Kidney tubule cell (primary cell): ENCODE results near the gene MEIS1.

Experiments used
- DNase-seq: peaks from one replicate; pipeline ENCODE4 v3.0.0-alpha.2; 2018; ENCODE audit warnings: low spot score

MEIS1 gene

GRCh38 chr2:66535574-66536289 lies 100.8 kb downstream of the MEIS1 start:
- no peak for DNase-seq

- no peak for DNase-seq
Measured at GRCh38 chr2:66536290-66536673, 101.4 kb downstream of the MEIS1 start.

DNA sequence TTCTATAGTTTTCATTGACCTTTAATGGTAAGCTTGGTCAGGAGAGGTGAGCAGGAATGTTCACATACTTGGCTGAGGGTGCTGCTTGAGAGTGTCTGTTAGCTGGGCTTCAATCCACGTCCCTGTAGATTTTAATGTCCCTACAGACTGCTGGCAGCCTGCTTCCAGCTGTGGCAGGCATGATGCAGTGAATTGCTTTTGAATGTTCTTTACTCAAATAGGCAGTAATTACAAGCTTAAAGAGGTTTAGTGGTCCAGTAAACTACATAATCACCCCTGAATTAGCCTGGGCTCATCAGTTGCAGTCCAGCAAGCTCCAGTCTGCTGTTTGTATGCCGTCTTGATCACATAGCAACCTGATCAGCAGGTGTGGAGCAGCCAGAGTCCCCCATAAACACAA lies 102.1 kb downstream of the MEIS1 start:
- no peak for DNase-seq

DNA sequence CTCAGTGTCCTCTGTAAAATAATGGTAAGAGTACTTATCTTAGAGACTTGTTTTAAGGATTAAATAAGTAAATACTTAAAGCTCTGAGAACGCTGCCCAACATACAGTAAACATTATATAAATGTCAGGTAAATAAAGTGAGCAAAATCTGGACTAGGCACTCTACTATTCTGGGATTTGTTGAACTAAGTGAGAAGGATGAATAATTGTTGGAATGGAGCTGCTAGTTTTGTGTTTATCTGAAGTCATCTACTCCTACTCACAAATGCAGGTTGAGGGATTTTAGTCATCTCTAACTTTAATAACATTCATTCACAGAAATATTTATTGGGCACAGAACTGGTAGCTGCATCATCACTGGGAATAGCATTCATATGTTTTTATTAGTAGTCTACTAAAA lies 103.4 kb downstream of the MEIS1 start:
- DNase-seq: no peak

DNA sequence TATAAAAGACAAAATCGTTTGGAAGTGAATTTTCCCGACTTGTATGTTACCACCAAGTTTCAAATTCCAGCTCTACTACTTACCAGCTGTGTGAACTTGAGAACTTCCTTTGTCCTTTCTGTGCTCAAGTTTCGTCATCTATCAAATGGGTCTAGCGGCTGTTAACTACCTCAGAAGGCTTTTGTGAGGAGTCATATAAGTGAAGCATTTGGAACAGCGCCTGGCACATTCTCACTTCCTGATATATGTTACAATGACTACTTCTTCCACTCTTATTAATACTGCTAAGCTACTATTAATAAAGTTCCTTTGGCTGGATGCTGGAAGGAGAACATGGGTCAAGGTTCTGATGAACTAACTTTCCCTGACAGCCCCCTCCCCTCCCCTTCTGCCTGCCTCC lies 104.5 kb downstream of the MEIS1 start:
- DNase-seq: peak; percentile 42

- no peak for DNase-seq
Measured at GRCh38 chr2:66541646-66542045, 106.7 kb downstream of the MEIS1 start.

DNA sequence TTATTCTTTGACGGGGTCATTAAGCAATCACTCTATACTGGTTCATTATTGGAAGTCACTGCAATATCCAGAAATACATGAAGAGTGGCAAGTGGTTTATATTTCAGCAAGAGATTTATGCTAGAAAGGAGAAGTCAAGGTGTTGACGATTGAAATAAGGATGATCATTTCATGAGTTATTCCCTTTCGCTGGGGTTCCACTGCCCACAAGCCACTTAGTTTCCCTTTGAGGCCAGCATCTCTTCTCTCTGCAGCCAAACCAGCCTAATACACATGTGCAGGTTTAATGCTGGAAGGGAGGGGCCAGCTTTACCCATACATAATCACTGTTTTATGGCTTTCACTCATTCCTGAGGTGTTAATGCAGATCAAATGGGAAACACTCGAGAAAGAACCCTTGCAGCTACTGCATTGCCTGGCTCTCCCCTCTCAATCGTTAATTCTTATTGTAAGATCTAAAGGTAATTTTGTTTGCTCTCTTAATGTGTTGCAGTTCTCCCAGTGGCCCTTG lies 108.4 kb downstream of the MEIS1 start:
- DNase-seq: no peak

DNA sequence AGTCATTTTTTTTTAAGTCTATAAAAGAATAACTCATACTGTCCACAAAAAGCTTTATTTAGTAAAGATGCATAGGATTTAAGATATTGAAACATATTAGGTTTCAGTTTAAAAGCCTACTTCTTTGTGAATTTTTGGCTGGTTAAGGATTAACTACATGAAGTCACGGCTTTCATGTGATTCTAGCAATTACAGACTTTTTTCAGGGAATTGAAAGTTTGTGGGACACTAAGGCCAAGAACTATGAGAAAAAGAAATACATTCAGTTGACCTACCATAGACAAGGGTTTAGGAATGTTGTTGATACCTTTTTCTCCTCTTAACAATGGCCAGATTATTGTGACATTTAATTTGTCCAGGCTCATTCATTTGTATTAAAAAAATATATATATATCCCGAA lies 109.3 kb downstream of the MEIS1 start:
- DNase-seq: no peak

- no peak for DNase-seq
Measured at GRCh38 chr2:66545258-66545657, 110.3 kb downstream of the MEIS1 start.

DNA sequence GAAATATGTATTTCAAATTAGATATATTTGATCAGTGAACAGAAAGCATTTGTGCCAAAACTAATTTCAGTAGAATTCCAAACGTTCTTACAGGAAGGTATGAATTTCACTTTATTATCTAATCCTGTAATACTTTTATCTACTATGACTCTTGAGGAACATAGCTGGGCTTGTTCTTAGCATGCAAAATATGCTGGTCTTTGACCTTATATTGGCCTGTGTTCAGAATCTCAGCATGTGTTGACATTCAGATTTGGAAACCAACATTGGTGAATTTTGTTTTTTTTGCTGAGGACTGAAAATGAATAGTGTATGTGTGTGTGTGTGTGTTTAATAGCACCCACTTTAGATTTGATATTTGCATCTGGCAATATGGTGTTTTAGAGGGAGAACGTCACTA lies 112.2 kb downstream of the MEIS1 start:
- no peak for DNase-seq

DNA sequence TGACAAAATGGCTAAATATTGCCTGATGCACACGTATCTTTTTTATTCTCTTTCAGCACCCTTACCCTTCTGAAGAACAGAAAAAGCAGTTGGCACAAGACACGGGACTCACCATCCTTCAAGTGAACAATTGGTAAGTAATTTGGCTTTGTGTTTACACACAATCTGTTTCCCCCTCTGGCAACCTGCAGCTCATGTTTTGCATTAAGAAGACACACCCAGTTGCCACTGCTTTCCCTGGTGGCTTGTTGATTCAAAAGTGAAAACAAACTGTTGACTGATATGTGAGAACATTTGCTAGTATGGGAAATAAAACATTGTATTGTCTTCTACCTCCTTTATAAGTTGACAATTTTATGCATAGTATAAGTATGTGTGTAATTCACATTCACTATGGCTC lies 113.0 kb downstream of the MEIS1 start:
- no peak for DNase-seq

DNA sequence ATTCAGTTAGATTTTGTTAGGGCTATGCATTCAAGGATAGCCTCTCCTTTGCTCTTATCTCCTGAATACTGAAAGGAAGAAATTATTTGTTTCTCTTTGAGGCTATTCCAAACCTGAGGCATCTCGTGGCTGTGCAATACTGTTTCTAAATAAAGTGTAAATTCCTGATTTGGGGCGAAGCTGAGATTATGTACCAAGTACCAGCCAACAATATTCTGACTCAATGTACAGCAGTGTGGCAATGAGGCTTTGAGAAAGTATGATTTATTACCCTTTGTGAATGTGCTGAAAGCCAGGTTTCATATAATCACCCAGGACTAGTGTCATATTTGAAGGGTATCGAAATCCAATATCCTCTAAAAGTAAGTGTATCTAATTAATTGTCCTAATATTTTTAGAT lies 113.5 kb downstream of the MEIS1 start:
- no peak for DNase-seq

DNA sequence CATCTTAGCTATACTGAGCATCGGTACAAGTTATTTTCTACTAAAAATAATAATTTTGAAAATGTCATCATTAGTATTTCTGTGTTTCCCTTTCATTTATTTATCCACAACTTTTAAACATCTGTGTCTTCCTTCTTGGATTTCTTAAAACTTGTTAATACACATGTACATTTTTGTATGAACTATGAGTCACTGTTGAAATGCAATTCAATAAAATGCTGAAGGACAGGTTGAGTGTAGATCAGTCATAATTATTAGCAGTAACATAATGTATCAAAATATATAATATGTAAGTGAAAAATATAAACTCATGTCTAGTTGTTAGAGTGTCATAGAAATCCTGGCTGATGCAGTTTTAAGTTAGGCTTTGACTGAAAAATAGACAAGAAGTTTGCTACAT lies 115.9 kb downstream of the MEIS1 start:
- DNase-seq: no peak

DNA sequence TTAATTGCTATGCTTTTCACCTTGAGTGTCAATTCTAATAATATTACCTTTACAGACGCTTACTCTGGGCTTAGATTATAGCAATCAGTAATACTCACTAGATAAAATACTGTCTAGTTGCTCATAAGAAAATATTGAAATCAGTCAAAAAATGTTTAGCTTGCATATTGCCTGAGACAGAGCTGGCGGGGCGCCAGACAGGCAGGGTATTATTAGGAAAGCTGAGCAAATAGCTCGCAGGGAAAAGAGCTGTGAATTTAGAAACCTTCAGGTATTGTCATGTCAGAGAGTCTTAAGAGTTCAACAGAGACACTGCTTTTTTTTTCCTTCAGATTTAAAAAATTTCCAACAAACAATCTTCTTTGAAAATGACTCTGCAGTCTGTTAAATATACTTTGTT lies 118.4 kb downstream of the MEIS1 start:
- no peak for DNase-seq

DNA sequence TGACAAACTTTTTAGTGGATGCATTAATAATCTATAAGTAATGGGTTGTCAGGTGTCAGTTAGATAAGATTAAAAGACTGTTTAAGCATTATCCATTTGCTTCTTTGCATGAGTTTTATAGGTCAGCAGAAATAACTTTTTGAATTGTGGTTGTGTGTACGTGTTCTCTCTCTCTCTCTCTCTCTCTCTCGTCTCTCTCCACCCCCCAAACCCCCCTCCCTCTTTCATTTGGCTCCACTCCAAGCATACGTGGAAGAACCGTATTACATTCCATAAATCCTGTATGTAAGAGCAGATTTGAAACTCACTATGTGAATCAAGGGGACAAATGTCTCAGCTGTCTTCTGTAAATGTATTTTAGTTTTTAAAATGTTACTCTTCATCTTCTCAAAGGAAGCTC lies 120.2 kb downstream of the MEIS1 start:
- DNase-seq: no peak

DNA sequence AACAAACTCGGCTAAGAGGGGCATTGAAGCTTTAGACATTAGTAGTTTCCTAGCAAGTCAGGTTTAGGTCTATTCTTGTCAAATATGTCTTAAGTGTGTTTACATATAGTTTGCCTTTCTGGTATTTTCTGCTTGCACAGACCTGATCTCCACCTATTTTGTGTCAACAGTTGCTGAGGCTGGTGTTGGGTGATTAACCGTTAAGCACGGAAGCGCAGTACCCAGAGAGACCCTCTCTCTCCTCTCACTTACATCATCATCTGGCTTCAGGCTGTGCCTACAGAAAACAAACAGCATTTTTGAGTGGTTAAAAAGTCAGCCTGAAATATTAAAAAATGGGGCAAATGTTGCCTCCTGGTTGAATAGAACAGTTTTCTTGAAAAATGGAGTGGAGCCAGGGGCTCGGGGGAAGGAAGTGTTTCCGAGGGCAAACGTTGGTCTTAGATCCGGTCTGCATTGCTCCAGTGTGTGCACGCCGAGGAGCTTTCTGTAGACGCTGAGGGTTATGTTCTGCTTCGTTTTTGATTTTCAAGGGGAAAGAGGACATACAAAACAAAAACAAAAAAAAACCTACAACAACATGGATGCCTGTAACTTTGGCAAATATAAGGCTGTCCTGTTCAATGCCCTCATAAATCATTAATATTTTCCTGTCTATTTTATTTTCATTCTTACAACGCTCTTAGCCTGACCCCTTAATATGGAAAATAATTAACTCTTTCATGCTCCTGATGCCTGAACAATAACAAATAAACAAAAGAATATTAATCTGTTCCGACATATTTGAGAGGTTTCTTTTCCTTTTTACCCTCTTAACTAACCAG lies 120.8 kb downstream of the MEIS1 start:
- DNase-seq: no peak

GRCh38 chr2:66559672-66560071 lies 124.7 kb downstream of the MEIS1 start:
- DNase-seq: no peak

GRCh38 chr2:66560683-66561082 lies 125.8 kb downstream of the MEIS1 start:
- no peak for DNase-seq

- peak; percentile 55 for DNase-seq
Measured at GRCh38 chr2:66561645-66562303, 126.8 kb downstream of the MEIS1 start.

DNA sequence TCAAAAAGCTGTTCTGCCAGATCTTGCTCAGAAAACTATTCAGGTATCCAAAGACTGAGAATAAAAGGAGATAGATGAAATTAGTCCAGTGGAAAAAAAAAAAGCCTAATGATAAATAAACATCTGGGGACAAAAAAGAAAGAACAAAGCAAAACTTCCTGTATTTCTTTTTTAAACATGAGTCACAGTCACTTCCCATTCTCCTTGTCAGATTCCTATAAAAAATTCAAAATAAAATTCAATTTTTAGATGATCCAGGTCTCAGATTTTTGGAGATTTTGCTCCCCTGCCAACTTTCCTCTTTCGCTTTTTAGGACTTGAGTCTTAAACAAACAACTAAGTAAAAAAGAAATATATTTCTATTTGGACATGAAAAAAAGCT lies 127.4 kb downstream of the MEIS1 start:
- DNase-seq: no peak

DNA sequence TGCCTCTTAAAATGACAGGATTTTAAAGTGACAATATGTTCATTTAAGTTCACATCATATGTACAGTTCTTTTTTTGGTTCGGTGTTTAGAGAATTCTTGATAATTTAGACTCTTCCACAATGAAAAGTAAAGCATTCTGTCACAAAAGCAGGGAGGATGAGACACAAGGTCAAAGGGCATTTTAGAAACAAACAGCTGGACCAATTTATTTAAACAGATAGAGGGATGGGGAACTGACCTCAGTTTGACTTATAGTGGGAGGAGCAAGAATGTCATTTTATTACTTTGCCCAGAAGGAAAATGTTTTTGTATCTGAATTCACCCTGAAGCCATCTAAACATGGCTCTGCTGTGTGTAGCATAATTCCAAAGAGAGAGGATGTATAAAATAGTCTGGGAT lies 128.5 kb downstream of the MEIS1 start:
- no peak for DNase-seq

DNA sequence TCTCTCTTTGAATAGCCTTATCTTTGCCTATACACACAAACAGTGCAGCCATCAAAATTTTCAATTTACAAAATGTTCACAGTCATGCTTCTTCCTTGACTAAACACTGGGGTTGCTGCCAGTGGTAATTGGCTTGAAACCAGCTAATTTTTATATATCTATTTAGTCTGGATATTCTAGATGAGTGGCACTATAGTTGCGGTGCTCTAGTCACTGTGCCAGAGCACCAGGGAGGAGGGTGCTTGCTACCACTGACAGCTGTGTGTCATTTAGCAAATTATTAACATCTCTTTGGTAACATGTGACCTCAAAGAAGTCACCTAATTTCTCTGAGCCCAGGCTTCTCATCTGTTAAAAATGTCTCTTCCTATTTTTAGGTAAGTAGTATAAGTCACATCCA lies 130.4 kb downstream of the MEIS1 start:
- peak; percentile 87 for DNase-seq
